HepG2 (cell line): Measurements from ENCODE around the gene GMPPA. TPM values are rescaled to one million over a fixed set of nuclear protein-coding genes. Genes with fewer than 3 reads are reported as not detected.

Experiments used
- MAFG ChIP-seq: sonication (generic); formaldehyde crosslinking; IDR thresholded peaks from 2 replicates; pipeline ENCODE4 v1.5.1; 2020; ENCODE audit warnings: mild to moderate bottlenecking, missing genetic modification reagents
- RCOR2 ChIP-seq: IDR thresholded peaks from 2 replicates; pipeline ENCODE4 v1.6.1; 2016; ENCODE audit warnings: missing biosample characterization, missing genetic modification reagents
- SNAI1 ChIP-seq: sonication (generic); formaldehyde crosslinking; IDR thresholded peaks from 2 replicates; pipeline ENCODE4 v1.5.0; 2020; ENCODE audit warnings: mild to moderate bottlenecking, missing genetic modification reagents, borderline replicate concordance
- TCF12 ChIP-seq, 2 experiments: fragments of 450-650 bp in 1 of 2; sonication (generic) in 1 of 2; formaldehyde crosslinking in 1 of 2; IDR thresholded peaks; 2 replicates each; pipeline versions ENCODE4 v1.6.1 to v1.8.0; 2017 to 2022; ENCODE audit warnings: antibody characterized with exemption in 1 of 2, mild to moderate bottlenecking in 1 of 2, missing genetic modification reagents in 1 of 2, moderate library complexity in 1 of 2
- ZNF12 ChIP-seq: sonication (generic); formaldehyde crosslinking; IDR thresholded peaks from 2 replicates; pipeline ENCODE4 v1.5.0; 2020; ENCODE audit warnings: missing genetic modification reagents
- ZNF547 ChIP-seq: sonication (generic); formaldehyde crosslinking; IDR thresholded peaks from 2 replicates; pipeline ENCODE4 v1.5.1; 2020; ENCODE audit warnings: mild to moderate bottlenecking, missing genetic modification reagents
- ZNF552 ChIP-seq: sonication (generic); formaldehyde crosslinking; IDR thresholded peaks from 2 replicates; pipeline ENCODE4 v1.9.0; 2022; ENCODE audit warnings: missing genetic modification reagents, mild to moderate bottlenecking, borderline replicate concordance
- ZNF782 ChIP-seq: sonication (generic); formaldehyde crosslinking; IDR thresholded peaks from 2 replicates; pipeline ENCODE4 v1.4.0; 2020; ENCODE audit warnings: missing genetic modification reagents, mild to moderate bottlenecking, borderline replicate concordance
- polyA plus RNA-seq, 8 experiments: library from polyadenylated mRNA; depleted of rRNA in 3 of 8; stranded (reverse) in 7 of 8; unstranded in 1 of 8; fragments of >200 nt; fragmentation: Illumina TruSeq in 4 of 8; extraction: Trizol in 4 of 8; gene quantifications; 2 replicates each; pipeline versions ENCODE4 v1.2.1 to v1.2.3, GENCODE V29; 2011 to 2016; ENCODE audit warnings: low read depth in 4 of 8, missing spikeins in 1 of 8, mixed read lengths in 1 of 8; ENCODE audit not compliant: insufficient read depth in 1 of 8
- total RNA-seq, 5 experiments: library from RNA; depleted of rRNA; stranded (reverse); fragments of >200 nt; fragmentation: Illumina TruSeq; extraction: Trizol; gene quantifications; 2 replicates each; pipeline ENCODE4 v1.2.3, GENCODE V29; 2016; ENCODE audit warnings: low read depth in 1 of 5
- TF ChIP-seq, protein P1 (sequence below): sonication (generic); formaldehyde crosslinking; IDR thresholded peaks from 2 replicates; pipeline ENCODE4 v1.5.0; 2020; ENCODE audit warnings: mild to moderate bottlenecking, missing genetic modification reagents, moderate library complexity
- TF ChIP-seq, protein P2 (sequence below): sonication (generic); formaldehyde crosslinking; IDR thresholded peaks from 2 replicates; pipeline ENCODE4 v1.9.0; 2022; ENCODE audit warnings: low read depth, missing genetic modification reagents
- TF ChIP-seq, protein P3 (sequence below): sonication (generic); formaldehyde crosslinking; IDR thresholded peaks from 2 replicates; pipeline ENCODE4 v1.4.0; 2020; ENCODE audit warnings: missing genetic modification reagents
- TF ChIP-seq, protein P4 (sequence below): sonication (generic); formaldehyde crosslinking; IDR thresholded peaks from 2 replicates; pipeline ENCODE4 v1.4.0; 2020; ENCODE audit warnings: low read depth, mild to moderate bottlenecking, missing genetic modification reagents
- TF ChIP-seq, protein P5 (sequence below): sonication (generic); formaldehyde crosslinking; IDR thresholded peaks from 2 replicates; pipeline ENCODE4 v1.4.0; 2020; ENCODE audit warnings: mild to moderate bottlenecking, missing genetic modification reagents, borderline replicate concordance
- TF ChIP-seq, protein P6 (sequence below): sonication (generic); formaldehyde crosslinking; IDR thresholded peaks from 2 replicates; pipeline ENCODE4 v1.5.0; 2020; ENCODE audit warnings: mild to moderate bottlenecking, missing genetic modification reagents

The GMPPA gene
- total and polyA plus RNA-seq, 2 of the 13 experiments (the other 11 are each of a cell fraction or from before 2014, with no cell fraction given): 81.1 to 106 TPM

DNA sequence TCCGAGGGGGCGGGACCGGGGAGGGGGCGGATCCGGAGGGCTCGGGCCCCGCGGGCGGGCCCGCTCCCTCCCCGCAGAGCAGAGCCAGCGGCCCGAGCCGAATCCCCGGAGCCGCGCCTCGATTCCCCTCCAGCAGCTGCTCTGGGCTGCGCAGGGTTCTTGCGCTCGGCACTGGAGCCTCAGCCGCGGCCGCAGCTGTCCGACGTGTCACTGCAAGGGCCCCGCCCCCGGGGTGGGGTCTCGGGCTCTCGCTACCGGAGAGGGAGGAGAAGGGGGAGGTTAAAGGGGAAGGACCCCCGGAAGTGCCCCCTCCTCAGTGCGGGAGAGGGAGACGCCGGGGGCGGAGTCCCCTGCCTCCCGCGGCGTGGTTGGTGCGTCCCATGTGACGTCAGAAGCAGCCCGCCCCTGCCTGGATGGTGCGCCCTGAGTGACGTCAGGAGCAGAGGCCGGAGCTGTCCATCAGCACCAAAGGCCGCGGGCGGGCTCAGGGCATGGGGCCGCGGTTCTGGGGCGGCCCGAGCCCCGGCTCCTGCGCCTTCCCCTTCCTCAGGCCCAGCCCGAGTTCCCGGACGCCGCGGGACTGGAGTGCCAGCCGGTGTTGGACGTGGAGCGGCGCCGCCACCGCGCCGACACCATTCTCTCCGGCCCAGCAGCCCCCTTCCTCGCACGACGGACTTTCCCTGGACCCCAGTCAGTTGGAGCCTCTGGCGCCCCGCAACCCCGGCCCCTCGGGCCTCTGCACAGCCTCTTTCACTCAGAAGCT, 45.1 kb downstream of the GMPPA start, which contains the start of the genes CHPF and TMEM198 (continued):
- TF ChIP-seq, protein P1, sequence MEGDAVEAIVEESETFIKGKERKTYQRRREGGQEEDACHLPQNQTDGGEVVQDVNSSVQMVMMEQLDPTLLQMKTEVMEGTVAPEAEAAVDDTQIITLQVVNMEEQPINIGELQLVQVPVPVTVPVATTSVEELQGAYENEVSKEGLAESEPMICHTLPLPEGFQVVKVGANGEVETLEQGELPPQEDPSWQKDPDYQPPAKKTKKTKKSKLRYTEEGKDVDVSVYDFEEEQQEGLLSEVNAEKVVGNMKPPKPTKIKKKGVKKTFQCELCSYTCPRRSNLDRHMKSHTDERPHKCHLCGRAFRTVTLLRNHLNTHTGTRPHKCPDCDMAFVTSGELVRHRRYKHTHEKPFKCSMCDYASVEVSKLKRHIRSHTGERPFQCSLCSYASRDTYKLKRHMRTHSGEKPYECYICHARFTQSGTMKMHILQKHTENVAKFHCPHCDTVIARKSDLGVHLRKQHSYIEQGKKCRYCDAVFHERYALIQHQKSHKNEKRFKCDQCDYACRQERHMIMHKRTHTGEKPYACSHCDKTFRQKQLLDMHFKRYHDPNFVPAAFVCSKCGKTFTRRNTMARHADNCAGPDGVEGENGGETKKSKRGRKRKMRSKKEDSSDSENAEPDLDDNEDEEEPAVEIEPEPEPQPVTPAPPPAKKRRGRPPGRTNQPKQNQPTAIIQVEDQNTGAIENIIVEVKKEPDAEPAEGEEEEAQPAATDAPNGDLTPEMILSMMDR (CRISPR knock-in tag): peak; percentile 31; the same call in 1 of the 2 replicates
- TF ChIP-seq, protein P2, sequence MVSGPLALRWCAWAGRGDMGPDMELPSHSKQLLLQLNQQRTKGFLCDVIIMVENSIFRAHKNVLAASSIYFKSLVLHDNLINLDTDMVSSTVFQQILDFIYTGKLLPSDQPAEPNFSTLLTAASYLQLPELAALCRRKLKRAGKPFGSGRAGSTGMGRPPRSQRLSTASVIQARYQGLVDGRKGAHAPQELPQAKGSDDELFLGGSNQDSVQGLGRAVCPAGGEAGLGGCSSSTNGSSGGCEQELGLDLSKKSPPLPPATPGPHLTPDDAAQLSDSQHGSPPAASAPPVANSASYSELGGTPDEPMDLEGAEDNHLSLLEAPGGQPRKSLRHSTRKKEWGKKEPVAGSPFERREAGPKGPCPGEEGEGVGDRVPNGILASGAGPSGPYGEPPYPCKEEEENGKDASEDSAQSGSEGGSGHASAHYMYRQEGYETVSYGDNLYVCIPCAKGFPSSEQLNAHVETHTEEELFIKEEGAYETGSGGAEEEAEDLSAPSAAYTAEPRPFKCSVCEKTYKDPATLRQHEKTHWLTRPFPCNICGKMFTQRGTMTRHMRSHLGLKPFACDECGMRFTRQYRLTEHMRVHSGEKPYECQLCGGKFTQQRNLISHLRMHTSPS (CRISPR knock-in tag): no peak; the same call in none of the 2 replicates
- no peak for TF ChIP-seq SNAI1 (CRISPR knock-in tag)
- no peak for TF ChIP-seq TCF12 (IDR thresholded peaks at IDR 0.05)
- peak; percentile 75; the same call in 1 of the 2 replicates for TF ChIP-seq TCF12 (CRISPR knock-in tag; IDR thresholded peaks at IDR 0.05)
- TF ChIP-seq ZNF782 (CRISPR knock-in tag): peak; percentile 91; the same call in 1 of the 2 replicates
- TF ChIP-seq ZNF552 (CRISPR knock-in tag): no peak
- TF ChIP-seq, protein P3, sequence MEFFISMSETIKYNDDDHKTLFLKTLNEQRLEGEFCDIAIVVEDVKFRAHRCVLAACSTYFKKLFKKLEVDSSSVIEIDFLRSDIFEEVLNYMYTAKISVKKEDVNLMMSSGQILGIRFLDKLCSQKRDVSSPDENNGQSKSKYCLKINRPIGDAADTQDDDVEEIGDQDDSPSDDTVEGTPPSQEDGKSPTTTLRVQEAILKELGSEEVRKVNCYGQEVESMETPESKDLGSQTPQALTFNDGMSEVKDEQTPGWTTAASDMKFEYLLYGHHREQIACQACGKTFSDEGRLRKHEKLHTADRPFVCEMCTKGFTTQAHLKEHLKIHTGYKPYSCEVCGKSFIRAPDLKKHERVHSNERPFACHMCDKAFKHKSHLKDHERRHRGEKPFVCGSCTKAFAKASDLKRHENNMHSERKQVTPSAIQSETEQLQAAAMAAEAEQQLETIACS: no peak
- TF ChIP-seq, protein P4, sequence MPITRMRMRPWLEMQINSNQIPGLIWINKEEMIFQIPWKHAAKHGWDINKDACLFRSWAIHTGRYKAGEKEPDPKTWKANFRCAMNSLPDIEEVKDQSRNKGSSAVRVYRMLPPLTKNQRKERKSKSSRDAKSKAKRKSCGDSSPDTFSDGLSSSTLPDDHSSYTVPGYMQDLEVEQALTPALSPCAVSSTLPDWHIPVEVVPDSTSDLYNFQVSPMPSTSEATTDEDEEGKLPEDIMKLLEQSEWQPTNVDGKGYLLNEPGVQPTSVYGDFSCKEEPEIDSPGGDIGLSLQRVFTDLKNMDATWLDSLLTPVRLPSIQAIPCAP: 0 out of 2 replicates have a peak, but pooled peaks have one; percentile 63
- TF ChIP-seq ZNF547 (CRISPR knock-in tag): no peak
- peak; percentile 54 for TF ChIP-seq ZNF12
- TF ChIP-seq, protein P5, sequence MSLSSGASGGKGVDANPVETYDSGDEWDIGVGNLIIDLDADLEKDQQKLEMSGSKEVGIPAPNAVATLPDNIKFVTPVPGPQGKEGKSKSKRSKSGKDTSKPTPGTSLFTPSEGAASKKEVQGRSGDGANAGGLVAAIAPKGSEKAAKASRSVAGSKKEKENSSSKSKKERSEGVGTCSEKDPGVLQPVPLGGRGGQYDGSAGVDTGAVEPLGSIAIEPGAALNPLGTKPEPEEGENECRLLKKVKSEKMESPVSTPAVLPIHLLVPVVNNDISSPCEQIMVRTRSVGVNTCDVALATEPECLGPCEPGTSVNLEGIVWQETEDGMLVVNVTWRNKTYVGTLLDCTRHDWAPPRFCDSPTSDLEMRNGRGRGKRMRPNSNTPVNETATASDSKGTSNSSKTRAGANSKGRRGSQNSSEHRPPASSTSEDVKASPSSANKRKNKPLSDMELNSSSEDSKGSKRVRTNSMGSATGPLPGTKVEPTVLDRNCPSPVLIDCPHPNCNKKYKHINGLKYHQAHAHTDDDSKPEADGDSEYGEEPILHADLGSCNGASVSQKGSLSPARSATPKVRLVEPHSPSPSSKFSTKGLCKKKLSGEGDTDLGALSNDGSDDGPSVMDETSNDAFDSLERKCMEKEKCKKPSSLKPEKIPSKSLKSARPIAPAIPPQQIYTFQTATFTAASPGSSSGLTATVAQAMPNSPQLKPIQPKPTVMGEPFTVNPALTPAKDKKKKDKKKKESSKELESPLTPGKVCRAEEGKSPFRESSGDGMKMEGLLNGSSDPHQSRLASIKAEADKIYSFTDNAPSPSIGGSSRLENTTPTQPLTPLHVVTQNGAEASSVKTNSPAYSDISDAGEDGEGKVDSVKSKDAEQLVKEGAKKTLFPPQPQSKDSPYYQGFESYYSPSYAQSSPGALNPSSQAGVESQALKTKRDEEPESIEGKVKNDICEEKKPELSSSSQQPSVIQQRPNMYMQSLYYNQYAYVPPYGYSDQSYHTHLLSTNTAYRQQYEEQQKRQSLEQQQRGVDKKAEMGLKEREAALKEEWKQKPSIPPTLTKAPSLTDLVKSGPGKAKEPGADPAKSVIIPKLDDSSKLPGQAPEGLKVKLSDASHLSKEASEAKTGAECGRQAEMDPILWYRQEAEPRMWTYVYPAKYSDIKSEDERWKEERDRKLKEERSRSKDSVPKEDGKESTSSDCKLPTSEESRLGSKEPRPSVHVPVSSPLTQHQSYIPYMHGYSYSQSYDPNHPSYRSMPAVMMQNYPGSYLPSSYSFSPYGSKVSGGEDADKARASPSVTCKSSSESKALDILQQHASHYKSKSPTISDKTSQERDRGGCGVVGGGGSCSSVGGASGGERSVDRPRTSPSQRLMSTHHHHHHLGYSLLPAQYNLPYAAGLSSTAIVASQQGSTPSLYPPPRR (CRISPR knock-in tag): 0 out of 2 replicates have a peak, but pooled peaks have one; percentile 23
- no peak; the same call in 1 of the 2 replicates for TF ChIP-seq RCOR2
- no peak for TF ChIP-seq MAFG
- TF ChIP-seq, protein P6, sequence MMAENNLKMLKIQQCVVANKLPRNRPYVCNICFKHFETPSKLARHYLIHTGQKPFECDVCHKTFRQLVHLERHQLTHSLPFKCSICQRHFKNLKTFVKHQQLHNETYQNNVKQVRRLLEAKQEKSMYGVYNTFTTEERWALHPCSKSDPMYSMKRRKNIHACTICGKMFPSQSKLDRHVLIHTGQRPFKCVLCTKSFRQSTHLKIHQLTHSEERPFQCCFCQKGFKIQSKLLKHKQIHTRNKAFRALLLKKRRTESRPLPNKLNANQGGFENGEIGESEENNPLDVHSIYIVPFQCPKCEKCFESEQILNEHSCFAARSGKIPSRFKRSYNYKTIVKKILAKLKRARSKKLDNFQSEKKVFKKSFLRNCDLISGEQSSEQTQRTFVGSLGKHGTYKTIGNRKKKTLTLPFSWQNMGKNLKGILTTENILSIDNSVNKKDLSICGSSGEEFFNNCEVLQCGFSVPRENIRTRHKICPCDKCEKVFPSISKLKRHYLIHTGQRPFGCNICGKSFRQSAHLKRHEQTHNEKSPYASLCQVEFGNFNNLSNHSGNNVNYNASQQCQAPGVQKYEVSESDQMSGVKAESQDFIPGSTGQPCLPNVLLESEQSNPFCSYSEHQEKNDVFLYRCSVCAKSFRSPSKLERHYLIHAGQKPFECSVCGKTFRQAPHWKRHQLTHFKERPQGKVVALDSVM: peak; percentile 43
